Measurements from ENCODE around the gene ADAMTS19.
"Not testable (repeated sequence)": the region's sequence is repeated elsewhere in the genome, so short reads cannot be mapped to it uniquely, and the experiment has no call there.

The ADAMTS19 gene

GRCh38 chr5:129619782-129620181, 159.7 kb downstream of the ADAMTS19 start:
- H3K4me3 ChIP-seq (ENCODE audit: low read depth, low read length), result no peak overlapping the region
- no peak for TF ChIP-seq CTCF (IDR thresholded peaks at IDR 0.05; ENCODE audit: borderline replicate concordance, insufficient read depth, low read depth, low read length)

- no peak overlapping the region for H3K4me3 ChIP-seq (ENCODE audit: low read depth, low read length)
- TF ChIP-seq CTCF (IDR thresholded peaks at IDR 0.05; ENCODE audit: borderline replicate concordance, insufficient read depth, low read depth, low read length), result no peak
These were observed 162.4 kb downstream of the ADAMTS19 start for GRCh38 chr5:129622531-129622930.

- no peak overlapping the region for H3K4me3 ChIP-seq (ENCODE audit: low read depth, low read length)
- TF ChIP-seq CTCF (IDR thresholded peaks at IDR 0.05; ENCODE audit: borderline replicate concordance, insufficient read depth, low read depth, low read length), result no peak
These were observed 169.5 kb downstream of the ADAMTS19 start for GRCh38 chr5:129629575-129629974.

GRCh38 chr5:129630101-129630500, 170.0 kb downstream of the ADAMTS19 start:
- no peak for TF ChIP-seq CTCF (IDR thresholded peaks at IDR 0.05; ENCODE audit: borderline replicate concordance, insufficient read depth, low read depth, low read length)
- H3K4me3 ChIP-seq (ENCODE audit: low read depth, low read length), result no peak overlapping the region

- TF ChIP-seq CTCF (IDR thresholded peaks at IDR 0.05; ENCODE audit: borderline replicate concordance, insufficient read depth, low read depth, low read length), result no peak
- H3K4me3 ChIP-seq (ENCODE audit: low read depth, low read length), result no peak overlapping the region
These were observed 171.9 kb downstream of the ADAMTS19 start for GRCh38 chr5:129631961-129632360.

GRCh38 chr5:129637501-129637900, 177.4 kb downstream of the ADAMTS19 start:
- H3K4me3 ChIP-seq (ENCODE audit: low read depth, low read length), result not testable (repeated sequence)

GRCh38 chr5:129639331-129639730, 179.2 kb downstream of the ADAMTS19 start:
- H3K4me3 ChIP-seq (ENCODE audit: low read depth, low read length), result no peak overlapping the region
- no peak for TF ChIP-seq CTCF (IDR thresholded peaks at IDR 0.05; ENCODE audit: borderline replicate concordance, insufficient read depth, low read depth, low read length)
